Mesothelial cell of epicardium (in vitro differentiated cells): Measurements from ENCODE around the gene ZNF121. TPM values are rescaled to one million over a fixed set of nuclear protein-coding genes. Genes with fewer than 3 reads are reported as not detected.
"Not testable (repeated sequence)": the region's sequence is repeated elsewhere in the genome, so short reads cannot be mapped to it uniquely, and the experiment has no call there.

Experiments
- DNase-seq, 2 experiments: peaks; one replicate each; pipeline ENCODE4 v3.0.0; 2021; ENCODE audit warnings: low spot score in 2 of 2; ENCODE audit not compliant: unreplicated experiment in 2 of 2
- H3K27ac Mint-ChIP-seq: 2 replicates; pipeline ENCODE4 v1.8.0; 2021; ENCODE audit warnings: mixed read lengths
- H3K27me3 Mint-ChIP-seq: 2 replicates; pipeline ENCODE4 v1.8.0; 2021; ENCODE audit warnings: low read depth, mixed read lengths
- H3K36me3 Mint-ChIP-seq: 2 replicates; pipeline ENCODE4 v1.8.0; 2021; ENCODE audit warnings: mixed read lengths
- H3K4me1 Mint-ChIP-seq: 2 replicates; pipeline ENCODE4 v1.8.0; 2021; ENCODE audit warnings: mixed read lengths
- H3K4me3 Mint-ChIP-seq: 2 replicates; pipeline ENCODE4 v1.8.0; 2021; ENCODE audit warnings: mild to moderate bottlenecking, moderate library complexity, mixed read lengths
- H3K9me3 Mint-ChIP-seq: 2 replicates; pipeline ENCODE4 v1.8.0; 2021; ENCODE audit warnings: mixed read lengths
- total RNA-seq: library from RNA; stranded (reverse); gene quantifications from 3 replicates; pipeline ENCODE4 v1.2.1, GENCODE V29; 2021
- TF ChIP-seq, protein P1 (sequence below): fragments of 200-600 bp; sonication (generic); IDR thresholded peaks from one replicate; pipeline ENCODE4 v1.5.0; 2021; ENCODE audit warnings: antibody characterized with exemption; ENCODE audit not compliant: unreplicated experiment

ZNF121 gene
- total RNA-seq, 1 donor from 2014 or later, result 67.4 TPM

DNA sequence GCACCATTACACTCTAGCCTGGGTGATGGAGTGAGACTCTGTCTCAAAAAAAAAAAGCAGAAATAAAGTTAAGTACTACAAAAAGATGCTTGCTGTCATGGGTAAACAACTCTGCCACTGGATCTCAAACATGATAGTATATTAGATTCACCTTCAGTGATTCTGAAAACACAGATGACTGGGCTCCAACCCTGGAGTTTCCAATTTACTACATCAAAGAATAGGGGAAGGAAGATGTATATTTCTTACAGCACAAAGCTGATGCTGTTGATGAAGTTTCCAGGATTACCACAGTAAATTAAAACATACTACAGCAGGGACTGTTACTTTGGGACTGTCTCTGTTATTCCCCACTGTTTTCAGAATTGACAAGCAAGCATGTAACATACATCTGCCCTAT lies 31.5 kb upstream of the ZNF121 start:
- no peak for DNase-seq
- Mint-ChIP-seq H3K4me3 (no peak overlapping the region), H3K27ac (no peak overlapping the region), H3K4me1 (peaks cover 4% of the 10 kb centered on the region), H3K27me3 (no peaks in the 10 kb centered on the region), H3K36me3 (peaks cover 68% of the 10 kb centered on the region), H3K9me3 (peaks cover 18% of the 10 kb centered on the region)
- TF ChIP-seq, protein P1, sequence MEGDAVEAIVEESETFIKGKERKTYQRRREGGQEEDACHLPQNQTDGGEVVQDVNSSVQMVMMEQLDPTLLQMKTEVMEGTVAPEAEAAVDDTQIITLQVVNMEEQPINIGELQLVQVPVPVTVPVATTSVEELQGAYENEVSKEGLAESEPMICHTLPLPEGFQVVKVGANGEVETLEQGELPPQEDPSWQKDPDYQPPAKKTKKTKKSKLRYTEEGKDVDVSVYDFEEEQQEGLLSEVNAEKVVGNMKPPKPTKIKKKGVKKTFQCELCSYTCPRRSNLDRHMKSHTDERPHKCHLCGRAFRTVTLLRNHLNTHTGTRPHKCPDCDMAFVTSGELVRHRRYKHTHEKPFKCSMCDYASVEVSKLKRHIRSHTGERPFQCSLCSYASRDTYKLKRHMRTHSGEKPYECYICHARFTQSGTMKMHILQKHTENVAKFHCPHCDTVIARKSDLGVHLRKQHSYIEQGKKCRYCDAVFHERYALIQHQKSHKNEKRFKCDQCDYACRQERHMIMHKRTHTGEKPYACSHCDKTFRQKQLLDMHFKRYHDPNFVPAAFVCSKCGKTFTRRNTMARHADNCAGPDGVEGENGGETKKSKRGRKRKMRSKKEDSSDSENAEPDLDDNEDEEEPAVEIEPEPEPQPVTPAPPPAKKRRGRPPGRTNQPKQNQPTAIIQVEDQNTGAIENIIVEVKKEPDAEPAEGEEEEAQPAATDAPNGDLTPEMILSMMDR, result no peak

DNA sequence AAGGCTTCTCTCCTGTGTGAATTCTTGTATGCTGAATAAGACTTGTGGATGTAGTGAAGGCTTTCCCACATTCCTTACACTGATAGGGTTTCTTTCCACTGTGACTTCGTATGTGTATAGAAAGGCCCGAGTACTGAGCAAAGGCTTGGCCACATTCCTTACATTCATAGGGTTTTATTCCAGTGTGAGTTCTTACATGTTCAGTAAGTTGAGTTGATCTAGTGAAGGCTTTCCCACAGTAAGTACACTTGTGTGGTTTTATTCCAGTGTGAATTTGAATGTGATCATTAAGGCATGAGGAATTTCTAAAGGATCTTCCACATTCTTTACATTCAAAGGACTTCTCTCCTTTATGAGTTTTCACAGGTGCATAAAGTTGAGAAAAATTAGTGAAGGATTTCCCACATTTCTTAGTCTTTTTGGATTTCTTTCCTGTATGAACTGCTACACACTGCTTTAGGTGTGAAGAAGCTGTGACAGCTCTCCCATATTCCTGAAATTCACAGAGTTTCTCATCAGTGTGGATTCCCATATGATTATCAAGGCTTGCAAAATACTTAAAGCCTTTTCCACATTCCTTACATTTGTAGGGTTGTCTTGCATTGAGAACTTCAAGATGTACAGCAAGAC lies 26.3 kb upstream of the ZNF121 start:
- DNase-seq, result no peak
- TF ChIP-seq, protein P1, result no peak
- no peak overlapping the region for H3K4me3 Mint-ChIP-seq
- peaks cover 81% of the 10 kb centered on the region for H3K36me3 Mint-ChIP-seq
- H3K4me1 Mint-ChIP-seq, result no peaks in the 10 kb centered on the region
- peaks cover 45% of the 10 kb centered on the region for H3K9me3 Mint-ChIP-seq
- no peak overlapping the region for H3K27ac Mint-ChIP-seq
- no peaks in the 10 kb centered on the region for H3K27me3 Mint-ChIP-seq

GRCh38 chr19:9608912-9609311 lies 24.6 kb upstream of the ZNF121 start:
- no peak for DNase-seq
- H3K9me3 Mint-ChIP-seq, result peaks cover 41% of the 10 kb centered on the region
- TF ChIP-seq, protein P1, result no peak
- H3K27me3 Mint-ChIP-seq, result no peaks in the 10 kb centered on the region
- no peak overlapping the region for H3K4me3 Mint-ChIP-seq
- H3K27ac Mint-ChIP-seq, result no peak overlapping the region
- no peaks in the 10 kb centered on the region for H3K4me1 Mint-ChIP-seq
- peaks cover 68% of the 10 kb centered on the region for H3K36me3 Mint-ChIP-seq

DNA sequence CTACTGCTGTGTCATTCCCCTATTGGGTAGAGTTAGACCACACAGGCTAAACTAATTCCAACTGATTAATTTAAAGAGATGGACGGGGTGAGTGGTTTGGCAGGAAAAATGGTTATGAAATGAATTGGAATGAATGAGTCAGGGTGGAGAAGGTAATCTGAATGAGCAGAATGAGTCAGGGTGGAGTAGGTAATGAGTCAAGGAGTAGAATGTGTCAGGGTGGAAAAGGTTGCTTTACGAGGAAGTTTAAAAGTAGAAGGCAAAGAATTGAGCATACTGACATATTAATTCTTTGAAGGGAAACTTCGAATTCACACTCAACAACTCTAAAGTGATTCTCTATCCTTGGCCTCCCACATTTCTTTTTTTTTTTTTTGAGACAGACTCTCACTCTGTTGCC lies 12.7 kb upstream of the ZNF121 start:
- H3K9me3 Mint-ChIP-seq, result peaks cover 21% of the 10 kb centered on the region
- H3K36me3 Mint-ChIP-seq, result peaks cover 2% of the 10 kb centered on the region
- TF ChIP-seq, protein P1, result no peak
- no peak overlapping the region for H3K27ac Mint-ChIP-seq
- no peaks in the 10 kb centered on the region for H3K4me1 Mint-ChIP-seq
- no peak overlapping the region for H3K4me3 Mint-ChIP-seq
- DNase-seq, result no peak
- H3K27me3 Mint-ChIP-seq, result peaks cover 17% of the 10 kb centered on the region

GRCh38 chr19:9586764-9587163 lies 2.5 kb upstream of the ZNF121 start:
- Mint-ChIP-seq H3K27me3 (peaks cover 26% of the 10 kb centered on the region), H3K36me3 (peaks cover 6% of the 10 kb centered on the region), H3K4me1 (peaks cover 5% of the 10 kb centered on the region), H3K4me3 (no peak overlapping the region), H3K9me3 (peaks cover 5% of the 10 kb centered on the region), H3K27ac (no peak overlapping the region)
- TF ChIP-seq, protein P1, result peak; percentile 66
- DNase-seq, result peak; percentile 33 to 70

DNA sequence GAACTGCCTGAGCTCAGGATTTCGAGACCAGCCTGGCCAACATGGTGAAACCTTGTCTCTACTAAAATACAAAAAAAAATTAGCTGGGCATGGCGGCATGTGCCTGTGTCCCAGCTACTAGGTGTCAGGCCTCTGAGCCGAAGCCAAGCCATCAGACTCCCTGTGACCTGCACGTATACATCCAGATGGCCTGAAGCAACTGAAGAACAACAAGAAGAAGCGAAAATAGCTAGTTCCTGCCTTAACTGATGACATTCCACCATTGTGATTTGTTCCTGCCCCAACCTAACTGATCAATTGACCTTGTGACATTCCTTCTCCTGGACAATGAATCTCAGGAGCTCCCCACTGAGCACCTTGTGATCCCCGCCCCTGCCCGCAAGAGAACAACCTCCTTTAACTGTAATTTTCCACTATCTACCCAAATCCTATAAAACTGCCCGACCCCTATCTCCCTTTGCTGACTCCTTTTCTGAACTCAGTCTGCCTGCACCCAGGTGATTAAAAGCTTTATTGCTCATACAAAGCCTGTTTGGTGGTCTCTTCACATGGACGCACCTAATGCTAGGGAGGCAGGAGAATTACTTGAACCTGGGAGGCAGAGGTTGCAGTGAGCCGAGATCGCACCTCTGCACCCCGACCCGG lies 2.1 kb downstream of the ZNF121 start:
- peak overlapping the region; percentile 69 for H3K4me3 Mint-ChIP-seq
- H3K9me3 Mint-ChIP-seq, result peaks cover 35% of the 10 kb centered on the region
- H3K36me3 Mint-ChIP-seq, result peaks cover 44% of the 10 kb centered on the region
- not testable (repeated sequence) for DNase-seq, H3K4me1 Mint-ChIP-seq, H3K27me3 Mint-ChIP-seq
- H3K27ac Mint-ChIP-seq, result peak overlapping the region; percentile 76
